Measurements from ENCODE around the gene CLUH.

The CLUH gene

DNA sequence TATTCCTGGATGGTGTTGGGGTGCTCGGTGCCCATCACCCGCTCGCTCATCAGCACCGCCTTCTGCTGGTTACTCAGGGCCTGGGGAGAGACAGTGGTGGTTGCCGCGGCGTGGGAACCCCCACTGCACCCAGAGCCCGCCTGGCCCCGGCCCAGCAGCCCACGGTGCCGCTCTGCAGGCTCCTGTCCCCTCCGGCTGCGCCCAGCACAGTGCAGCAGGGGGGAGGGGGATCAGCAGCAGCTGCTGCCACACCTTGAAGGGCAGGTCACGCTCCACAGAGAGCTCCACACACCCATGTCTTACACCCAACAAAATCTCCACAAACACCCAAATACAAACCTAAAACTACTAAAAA, 18.8 kb downstream of the CLUH start:
- DNase-seq (ENCODE audit: low read depth) = no peak

DNA sequence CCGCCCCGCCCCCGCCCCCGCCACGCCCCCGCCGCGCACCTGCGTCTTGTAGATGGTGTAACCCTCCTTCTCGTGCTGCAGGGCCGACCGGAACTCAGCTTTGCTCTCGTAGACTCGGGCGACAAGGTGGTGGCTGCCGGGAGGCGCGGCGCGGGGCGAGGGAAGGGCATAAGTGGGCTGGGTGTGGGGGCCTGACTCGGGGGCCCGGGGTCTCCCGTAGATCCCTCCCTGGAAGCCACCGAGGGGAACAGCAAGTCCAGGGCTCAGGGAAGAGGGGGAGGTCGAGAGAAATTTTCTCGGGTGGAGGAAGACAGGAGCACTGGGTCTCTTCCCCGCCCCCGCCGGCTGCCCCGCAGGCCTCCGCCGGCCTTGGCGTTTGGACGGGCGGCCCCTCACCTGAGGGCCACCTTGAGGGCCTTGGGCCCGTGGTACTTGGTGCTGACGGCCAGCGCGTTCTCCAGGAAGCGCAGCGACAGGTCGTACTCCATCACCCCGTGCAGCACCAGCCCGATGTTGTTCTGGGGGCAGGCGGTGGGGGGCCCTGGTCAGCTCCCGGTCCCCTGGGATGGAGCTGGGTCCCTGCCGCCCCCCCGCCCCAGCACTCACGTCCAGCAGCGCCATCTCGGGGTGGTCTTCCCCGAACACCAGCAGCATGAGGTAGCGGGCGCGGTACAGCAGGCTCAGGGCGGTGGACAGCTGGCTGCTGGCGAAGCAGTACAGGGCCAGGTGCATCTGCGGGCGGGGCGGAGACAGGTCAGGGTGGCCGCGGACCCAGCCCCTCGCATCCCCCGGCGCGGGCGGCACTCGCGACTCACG, 19.4 kb downstream of the CLUH start:
- no peak for DNase-seq (ENCODE audit: low read depth)
- no peak overlapping the region for H3K4me3 ChIP-seq (ENCODE audit: control insufficient read depth, low read depth, low read length)
- TF ChIP-seq, protein P1, sequence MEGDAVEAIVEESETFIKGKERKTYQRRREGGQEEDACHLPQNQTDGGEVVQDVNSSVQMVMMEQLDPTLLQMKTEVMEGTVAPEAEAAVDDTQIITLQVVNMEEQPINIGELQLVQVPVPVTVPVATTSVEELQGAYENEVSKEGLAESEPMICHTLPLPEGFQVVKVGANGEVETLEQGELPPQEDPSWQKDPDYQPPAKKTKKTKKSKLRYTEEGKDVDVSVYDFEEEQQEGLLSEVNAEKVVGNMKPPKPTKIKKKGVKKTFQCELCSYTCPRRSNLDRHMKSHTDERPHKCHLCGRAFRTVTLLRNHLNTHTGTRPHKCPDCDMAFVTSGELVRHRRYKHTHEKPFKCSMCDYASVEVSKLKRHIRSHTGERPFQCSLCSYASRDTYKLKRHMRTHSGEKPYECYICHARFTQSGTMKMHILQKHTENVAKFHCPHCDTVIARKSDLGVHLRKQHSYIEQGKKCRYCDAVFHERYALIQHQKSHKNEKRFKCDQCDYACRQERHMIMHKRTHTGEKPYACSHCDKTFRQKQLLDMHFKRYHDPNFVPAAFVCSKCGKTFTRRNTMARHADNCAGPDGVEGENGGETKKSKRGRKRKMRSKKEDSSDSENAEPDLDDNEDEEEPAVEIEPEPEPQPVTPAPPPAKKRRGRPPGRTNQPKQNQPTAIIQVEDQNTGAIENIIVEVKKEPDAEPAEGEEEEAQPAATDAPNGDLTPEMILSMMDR (conservative IDR thresholded peaks at IDR 0.05; ENCODE audit: control insufficient read depth, insufficient read depth, low read depth, low read length) = no peak

More for the DNA sequence above, 18.8 kb downstream of the CLUH start:
- no peak overlapping the region for H3K4me3 ChIP-seq (ENCODE audit: control insufficient read depth, low read depth, low read length)
- TF ChIP-seq, protein P1 (conservative IDR thresholded peaks at IDR 0.05; ENCODE audit: control insufficient read depth, insufficient read depth, low read depth, low read length) = no peak

DNA sequence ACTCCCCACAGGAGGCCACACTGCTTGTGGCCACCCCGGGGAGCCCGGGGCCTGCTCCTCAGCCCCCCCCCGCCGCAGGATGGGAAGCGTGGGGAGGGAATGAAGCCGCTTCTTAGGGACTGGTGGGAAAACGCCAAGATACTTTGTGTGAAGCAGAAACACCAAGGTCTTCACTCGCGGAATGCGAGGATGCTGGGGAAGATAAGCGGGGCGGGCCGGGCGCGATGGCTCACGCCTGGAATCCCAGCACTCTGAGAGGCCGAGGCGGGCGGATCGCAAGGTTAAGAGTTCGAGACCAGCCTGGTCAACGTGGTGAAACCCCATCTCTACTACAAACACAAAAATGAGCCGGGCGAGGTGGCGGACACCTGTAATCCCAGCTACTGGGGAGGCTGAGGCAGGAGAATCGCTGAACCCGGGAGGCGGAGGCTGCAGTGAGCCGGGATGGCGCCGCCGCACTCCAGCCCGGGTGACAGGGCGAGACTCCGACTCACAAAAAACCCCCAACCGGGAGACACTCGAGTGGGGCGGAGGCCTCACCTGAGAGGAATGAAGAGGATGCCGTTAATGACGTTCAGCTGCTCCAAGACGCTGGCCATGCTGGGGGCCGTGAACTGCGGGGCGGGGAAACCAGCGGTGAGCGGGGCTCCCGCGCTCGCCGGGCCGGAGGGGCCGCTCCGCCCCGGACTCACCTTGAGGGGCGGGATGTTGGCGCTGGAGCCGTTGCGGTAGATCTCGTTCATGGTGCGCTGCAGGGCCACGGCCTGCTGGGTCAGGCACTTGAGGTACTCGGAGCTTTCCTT, 20.3 kb downstream of the CLUH start:
- TF ChIP-seq, protein P1 (conservative IDR thresholded peaks at IDR 0.05; ENCODE audit: control insufficient read depth, insufficient read depth, low read depth, low read length) = no peak
- H3K4me3 ChIP-seq (ENCODE audit: control insufficient read depth, low read depth, low read length) = no peak overlapping the region
- DNase-seq (ENCODE audit: low read depth) = no peak

DNA sequence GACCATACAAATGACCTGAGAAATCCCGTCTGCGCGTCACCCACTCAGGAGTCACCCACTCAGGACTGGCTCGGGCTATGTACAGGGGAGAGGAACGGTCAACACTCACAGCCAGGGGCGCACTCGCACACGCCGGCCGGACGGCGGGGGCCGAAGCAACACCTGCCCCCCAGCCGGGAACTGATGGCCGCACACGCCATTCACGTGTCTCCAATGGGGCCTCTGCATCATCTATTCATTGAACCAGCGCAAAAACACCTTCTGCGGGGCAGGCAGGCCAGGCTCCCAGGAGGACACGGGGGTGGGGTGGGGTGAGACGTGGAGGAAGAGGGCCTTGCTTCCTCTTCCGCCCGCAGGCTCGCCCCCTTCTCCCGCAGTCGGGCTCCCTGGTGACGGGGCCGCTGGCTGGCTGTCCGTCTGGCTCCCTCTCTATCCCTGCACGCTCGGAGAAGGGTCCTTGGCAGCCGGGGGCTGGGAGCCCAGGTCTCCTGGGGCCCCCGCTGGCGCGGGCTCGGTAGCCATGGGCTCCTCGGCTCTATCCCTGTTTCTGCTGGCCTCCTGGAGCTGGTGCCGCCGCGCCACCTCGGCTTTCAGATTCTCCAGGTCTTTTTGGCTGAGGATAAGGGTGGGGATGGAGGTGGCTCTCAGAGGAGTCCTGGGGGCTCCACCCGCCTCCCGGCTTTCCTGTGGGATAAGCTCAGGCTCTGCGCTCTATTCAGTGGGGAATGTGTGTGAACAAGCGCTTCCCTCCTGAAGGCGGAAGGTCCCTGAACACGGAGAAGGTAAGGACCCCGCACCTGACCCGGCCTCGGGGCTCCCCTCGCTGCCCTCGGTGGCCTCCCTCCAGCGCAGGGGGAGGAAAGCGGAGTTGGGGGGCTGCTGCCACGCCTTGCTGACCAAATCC, 21.1 kb downstream of the CLUH start:
- DNase-seq (ENCODE audit: low read depth) = no peak
- TF ChIP-seq, protein P1 (conservative IDR thresholded peaks at IDR 0.05; ENCODE audit: control insufficient read depth, insufficient read depth, low read depth, low read length) = no peak
- no peak overlapping the region for H3K4me3 ChIP-seq (ENCODE audit: control insufficient read depth, low read depth, low read length)

DNA sequence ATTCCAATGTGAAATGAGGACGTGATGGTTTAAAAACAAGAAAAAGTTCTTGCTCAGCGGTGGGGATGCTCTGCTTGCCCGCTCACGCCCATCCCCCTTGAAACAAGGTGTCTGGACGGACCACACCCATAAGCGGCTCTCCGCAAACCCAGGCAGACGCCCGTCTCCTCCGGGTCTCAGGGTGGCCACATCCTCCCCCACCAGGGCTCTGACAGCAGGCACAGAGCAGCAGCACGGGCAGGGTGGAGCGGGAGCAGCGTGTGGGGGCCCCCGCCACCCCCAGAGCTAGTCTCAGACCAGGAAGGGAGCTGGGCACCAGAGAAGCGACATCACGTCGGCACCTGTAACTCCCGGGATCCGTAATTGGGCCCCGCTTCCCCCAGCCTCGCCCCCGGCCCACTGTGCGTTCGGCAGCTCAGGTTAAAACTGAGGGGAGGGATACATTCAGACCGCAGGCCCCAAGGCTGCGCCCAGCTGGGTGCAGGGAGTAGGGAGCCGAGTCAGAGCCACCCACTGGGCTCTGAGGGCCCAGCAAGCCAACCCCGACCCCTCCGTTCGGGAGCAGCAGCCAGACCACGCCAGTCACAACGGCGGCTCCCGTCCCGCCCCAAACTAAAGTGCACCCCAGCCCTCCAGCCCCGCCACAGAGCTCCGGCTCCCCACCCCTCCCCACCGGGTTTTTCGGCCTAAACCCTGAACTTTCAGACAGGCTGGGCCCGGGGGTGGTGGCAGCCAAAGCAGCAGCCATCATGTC, 22.0 kb downstream of the CLUH start:
- TF ChIP-seq, protein P1 (conservative IDR thresholded peaks at IDR 0.05; ENCODE audit: control insufficient read depth, insufficient read depth, low read depth, low read length) = no peak
- no peak overlapping the region for H3K4me3 ChIP-seq (ENCODE audit: control insufficient read depth, low read depth, low read length)
- no peak for DNase-seq (ENCODE audit: low read depth)
